ENCODE results near the gene TRIM61.
"Not testable (repeated sequence)": the region's sequence is repeated elsewhere in the genome, so short reads cannot be mapped to it uniquely, and the experiment has no call there.

TRIM61 gene

DNA sequence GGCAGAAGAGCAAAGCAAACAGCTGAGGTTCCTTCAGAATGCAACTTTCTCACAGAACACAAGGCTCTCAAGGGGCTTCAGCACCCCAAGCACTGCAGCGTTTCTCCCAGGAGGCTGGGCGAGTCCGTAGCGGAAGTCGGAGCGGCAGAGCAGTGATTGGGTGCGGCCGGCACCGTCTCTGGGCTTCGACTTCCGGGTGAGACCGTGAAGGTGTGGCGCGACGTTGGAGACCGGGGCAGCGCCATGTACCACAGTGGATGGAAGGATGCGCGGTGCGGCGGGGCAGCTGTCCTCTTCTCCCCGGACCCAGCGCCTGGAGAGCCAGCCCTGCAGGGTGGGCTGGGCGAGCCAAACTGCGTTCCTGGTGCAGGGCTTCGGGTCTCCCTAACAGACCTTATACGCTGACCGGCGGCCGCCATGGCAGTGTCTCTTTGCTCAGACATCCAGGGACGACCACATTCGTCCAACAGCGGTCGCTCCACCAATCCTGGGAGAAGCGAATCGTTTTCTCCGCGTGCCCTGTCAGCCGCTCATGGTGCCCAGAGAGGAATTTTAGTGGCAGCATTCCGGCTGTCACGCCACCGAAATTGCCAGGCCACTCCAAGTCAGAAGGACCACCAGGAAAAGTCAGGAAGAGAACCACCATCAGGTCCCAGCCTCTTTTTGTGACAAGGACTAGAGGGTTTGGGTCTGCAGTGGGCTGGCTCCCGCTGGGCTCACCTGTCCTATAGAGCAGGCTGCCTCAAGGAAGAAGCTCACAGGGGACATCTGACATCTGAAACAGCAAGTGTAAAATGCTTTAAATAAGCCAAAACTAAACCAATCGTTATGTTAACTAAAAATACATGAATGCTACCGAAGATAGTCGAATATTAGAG lies 20.5 kb downstream of the TRIM61 start:
- no peak for DNase-seq

DNA sequence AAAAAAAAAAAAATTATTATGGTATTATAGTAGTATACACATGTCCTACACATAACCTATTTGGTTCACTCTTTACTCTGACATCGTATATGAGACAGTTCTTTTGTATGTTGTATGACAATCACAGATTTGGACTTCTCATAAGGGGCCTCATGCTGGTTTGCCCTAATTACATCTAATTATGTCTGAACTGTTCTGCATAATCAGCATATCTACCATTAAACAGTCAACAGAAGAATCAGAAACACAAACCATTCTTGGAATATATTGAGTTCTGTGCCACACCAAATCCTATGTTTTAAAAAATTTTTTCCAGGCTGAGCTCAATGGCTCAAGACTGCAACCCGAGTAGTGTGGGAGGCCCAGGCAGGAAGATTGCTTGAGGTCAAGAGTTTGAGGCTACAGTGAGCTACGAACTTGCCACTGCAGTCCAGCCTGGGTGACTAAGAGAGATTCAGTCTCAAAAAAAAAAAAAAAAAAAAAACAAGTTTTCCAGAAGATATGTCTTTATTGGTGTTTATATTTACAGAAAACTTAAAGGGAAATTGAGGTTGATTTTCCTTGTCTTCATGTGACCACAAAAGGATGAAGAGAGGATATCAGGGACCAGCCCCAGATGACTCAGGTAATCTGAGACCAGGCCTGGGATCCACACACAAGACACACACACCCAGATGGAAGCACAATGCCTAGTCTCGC lies 22.2 kb downstream of the TRIM61 start:
- DNase-seq: no peak

DNA sequence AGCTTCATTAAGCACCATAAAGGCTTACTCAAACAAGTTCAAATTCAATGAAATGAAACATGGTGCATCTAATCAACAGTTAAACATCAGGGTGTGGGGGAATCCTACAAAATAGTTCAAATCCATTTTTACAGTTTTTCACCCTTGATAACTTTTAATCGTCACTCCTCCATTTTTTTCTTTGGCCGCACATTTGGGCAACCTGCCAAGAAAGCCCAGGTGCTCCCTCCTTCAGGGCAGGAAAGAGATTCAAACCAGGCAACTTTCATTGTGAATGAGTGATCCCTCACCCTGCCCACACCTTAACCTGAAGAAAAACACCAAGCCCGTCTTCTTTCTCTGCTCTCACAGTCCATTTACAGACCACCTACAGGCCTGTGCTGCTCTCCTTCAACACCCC lies 24.9 kb downstream of the TRIM61 start:
- DNase-seq: no peak

DNA sequence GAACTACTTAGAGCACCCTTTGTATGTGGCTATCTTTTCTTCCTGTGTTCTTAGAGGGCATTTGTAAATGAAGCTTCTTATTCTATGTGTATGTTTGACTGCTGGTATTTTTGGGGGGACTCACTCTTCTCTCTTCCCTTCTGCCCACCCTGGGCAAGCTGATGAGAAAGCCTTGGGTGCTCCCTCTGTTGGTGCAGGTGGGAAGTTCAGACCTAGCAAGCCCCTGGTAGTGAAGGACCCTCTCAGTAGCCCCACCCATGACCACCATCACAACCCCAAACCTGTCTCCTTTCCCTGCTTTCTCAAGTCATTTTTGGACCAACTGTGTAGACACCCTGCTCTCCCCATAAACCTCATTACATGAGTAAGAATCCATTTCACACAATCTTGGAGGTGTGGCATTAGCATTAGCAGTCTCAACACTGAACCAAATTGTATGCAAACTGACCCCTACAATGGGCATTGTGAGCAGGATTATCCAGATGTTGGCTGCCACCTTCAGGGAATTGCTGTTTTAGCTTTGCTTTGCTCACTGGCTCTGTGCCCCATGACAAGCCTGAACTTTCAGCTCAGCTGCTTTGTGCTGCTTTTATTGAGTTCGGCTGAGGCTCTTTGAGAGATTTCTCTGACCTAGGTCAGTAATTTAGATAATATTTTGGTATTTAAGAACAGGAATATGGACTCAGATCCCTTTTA lies 27.9 kb downstream of the TRIM61 start:
- no peak for DNase-seq

DNA sequence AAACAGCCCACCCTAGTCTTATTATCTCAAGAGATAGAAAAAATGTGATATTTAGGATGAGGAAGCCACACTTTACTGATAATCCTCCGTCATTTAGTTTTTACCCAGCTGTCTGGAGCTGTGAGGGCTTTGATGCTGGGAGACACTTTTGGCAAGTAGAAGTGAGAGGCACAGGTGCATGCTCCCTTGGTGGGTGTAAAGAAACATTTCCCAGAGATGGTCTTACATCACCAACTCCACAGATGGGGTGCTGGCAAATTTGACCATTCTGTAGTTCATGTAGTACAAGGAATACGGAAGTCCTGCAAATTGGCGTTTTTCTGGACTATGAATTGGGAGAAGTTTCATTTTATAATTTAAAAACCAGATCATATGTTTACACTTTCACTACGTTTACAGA lies 28.5 kb downstream of the TRIM61 start:
- no peak for DNase-seq

DNA sequence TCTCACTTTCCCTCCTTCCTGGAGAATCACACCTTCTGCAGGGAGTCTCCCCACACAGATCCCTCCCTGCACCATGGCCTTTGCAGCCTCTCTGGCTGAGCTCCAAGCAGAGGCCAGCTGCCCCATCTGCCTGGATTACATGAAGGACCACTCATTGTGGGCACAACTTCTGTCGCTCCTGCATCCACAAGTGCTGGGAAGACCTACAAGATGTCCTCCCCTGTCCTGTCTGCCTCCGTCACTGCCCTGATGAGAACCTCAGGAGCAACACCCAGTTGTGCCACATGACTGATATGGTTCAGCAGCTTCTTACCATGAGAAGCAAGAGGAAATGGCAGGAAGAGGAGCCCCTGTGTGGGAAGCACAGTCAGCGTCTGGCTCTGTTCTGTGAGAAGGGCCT lies 29.5 kb downstream of the TRIM61 start:
- not testable (repeated sequence) for DNase-seq

DNA sequence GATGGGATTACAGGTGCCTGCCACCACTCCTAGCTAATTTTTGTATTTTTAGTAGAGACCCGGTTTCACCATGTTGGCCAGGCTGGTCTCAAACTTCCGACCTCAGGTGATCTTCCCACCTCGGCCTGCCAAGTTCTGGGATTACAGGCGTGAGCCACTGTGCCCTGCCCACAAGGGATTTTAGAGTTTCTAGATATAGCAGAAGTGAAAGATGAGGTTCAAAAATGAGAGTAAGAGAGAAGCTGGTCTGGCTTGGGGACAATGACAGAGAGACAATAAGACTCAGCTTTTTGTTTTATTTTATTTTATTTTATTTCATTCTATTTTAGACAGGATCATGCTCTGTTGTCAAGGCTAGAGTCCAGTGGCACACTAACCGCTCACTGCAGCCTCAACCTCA lies 30.6 kb downstream of the TRIM61 start:
- no peak for DNase-seq

DNA sequence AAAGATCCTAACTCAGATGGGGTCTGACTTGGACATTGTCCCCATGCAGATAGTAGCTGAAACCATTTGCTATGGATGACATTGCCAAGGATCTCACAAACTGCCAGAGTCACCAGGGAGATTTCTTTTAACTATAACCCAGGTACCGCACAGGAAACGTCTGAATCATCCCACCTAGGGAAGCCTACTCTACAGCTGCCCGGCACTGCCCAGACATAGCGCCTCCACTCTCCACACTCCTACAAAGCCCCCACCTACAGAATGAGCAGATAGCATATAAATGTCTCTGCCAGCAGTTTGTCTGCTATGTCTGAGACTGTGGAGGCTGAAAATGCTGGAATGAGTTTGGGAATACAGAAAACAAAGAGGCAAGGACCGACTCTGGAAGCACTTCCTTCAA lies 32.3 kb downstream of the TRIM61 start:
- DNase-seq: no peak

DNA sequence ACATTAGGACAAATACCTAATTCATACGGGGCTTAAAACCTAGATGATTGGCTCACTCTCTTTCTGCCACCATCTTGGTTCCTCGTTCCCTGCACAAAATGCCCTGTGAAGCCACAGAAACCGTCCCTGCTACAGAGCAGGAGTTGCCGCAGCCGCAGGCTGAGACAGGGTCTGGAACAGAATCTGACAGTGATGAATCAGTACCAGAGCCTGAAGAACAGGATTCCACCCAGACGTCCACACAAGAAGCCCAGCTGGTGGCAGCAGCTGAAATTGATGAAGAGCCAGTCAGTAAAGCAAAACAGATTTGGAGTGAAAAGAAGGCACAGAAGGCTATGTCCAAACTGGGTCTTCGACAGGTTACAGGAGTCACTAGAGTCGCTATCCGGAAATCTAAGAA lies 34.3 kb downstream of the TRIM61 start:
- no peak for DNase-seq

DNA sequence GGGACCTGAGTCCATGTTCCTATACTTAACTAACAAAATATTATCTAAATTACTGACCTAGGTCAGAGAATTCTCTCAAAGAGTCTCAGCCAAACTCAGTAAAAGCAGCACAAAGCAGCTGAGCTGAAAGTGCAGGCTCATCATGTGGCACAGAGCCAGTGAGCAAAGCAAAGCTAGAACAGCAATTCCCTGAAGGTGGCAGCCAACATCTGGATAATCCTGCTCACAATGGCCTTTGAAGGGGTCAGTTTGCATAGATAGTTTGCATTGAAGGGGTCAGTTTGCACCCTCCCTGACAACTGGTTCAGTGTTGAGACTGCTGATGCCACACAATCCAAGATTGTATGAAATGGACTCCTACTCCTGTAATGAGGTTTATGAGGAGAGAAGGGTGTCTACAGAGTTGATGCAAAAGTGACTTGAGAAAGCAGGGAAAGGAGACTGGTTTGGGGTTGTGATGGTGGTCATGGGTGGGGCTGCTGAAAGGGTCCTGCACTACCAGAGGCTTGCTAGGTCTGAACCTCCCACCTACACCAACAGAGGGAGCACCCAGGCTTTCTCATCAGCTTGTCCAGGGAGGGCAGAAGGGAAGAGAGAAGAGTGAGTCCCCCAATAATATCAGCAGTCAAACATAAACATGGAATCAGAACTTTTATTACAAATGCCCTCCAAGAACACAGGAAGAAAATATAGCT lies 39.7 kb downstream of the TRIM61 start:
- no peak for DNase-seq

DNA sequence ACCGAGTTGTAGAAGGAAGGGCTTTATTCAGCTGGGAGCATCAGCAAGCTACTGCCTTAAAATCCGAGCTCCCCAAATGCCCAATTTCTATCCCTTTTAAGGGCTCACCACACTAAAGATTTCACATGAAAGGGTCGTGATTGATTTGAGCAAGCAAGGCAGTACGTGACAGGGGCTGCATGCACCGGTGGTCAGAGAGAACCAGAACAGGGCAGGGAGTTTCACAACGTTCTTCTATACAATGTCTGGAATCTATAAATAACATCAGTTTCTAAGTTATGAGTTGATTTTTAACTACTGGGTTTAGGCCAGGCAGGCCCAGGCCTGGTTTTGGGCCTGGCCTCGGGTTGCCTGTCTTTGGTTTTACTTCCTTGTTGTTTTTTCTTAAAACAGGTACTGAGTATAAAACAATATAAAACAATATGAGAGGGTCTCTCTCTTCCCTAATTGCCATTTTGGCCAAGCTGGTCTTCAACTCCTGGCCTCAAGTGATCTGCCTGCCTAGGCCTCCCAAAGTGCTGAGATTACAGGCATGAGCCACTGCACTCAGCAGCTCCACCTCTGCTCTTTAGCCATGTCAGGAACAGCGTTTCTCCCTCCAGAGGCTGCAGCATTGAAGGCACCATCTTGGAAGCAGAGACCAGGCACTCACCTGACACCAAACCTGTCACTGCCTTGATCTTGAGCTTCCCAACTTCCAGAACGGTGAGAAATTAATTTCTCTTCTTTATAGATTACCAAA lies 41.4 kb downstream of the TRIM61 start:
- not testable (repeated sequence) for DNase-seq

DNA sequence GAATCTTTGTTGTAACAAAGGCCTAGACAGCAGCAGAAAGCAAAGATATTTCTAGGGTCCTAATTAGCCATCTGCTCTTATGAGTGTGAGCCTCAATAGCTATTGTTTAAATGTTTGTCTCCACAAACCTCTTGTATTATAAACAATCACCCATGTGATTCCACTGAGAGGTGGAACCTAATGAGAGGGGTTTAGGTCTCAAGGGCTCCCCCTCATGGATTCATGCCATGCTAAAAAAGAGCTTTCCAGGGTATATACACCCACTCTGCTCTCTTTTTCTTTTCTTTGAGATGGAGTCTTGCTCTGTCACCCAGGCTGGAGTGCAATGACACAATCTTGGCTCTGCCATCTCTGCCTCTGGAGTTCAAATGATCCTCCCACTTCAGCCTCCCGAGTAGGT lies 42.1 kb downstream of the TRIM61 start:
- no peak for DNase-seq

DNA sequence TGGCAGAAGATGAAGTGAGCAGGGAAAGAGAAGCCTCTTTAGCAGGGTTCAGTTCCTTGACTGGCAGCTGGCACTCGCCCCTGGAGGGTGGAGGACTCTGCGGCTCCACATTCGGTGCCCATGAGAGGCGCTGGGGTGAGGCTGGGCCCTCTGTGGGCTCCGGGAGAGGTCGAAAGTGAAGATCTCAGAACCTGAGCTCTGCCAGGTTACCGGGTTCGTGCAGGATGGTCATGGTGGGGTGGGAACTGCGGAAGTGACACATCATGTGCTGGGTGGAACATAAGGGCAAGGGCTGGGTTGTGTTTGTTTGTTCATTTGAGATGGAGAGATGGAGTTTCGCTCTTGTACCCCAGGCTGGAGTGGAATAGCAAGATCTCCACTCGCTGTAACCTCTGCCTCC lies 44.2 kb downstream of the TRIM61 start:
- no peak for DNase-seq

DNA sequence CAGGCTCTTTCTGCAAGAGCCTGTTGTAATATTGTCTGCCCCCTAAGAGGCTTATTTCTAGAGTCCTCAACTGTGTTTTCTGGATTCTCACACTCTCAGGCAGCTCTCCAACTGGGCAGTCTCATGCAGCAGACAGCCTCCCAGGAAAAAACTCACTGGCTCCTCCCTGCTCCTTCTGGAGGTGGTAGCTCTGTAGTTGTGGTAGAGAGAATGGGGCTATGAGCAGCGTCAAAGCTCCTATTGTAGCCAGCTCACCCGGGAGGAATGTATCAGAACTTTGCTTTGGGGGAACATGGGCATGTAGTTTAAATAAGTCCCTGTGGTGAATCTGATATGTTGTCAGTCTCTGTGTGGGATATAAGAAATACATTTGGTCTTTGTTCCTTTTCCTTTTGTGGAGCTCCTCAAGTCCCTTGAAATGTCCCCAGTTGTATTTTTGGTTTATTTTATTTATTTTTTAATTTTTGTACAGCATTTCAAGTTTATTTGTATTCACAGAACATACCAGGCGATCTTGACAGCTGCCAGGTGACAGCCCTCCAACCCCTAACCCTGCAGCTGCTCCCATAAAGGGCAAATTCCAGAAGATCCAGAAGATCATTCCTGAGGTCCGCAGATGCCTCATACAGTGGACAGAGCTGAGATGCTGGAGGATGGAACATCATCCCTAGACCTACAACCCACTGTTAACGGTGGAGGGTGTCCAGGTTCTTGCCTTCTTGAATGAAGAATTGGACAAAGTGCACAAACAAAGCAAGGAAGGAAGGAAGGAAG lies 45.7 kb downstream of the TRIM61 start:
- DNase-seq: no peak

DNA sequence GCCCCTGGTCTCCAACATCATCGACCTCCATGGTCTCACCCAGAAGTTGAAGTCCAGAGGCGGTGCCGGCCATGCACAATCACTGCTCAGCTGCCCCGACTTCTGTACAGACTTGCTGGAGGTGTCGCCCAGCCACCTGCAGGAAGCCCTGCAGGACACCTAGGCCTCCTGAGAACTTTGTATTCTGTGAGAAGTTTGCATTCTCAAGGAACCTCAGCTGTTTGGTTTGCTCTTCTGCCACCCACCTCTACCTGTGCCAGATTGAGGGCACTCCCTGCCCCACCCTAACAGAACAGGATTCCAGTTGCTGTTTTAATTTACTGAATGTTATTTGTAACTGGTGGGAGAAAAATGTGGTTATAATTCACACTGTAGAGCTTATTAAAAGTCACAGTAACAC lies 46.8 kb downstream of the TRIM61 start:
- DNase-seq: no peak

DNA sequence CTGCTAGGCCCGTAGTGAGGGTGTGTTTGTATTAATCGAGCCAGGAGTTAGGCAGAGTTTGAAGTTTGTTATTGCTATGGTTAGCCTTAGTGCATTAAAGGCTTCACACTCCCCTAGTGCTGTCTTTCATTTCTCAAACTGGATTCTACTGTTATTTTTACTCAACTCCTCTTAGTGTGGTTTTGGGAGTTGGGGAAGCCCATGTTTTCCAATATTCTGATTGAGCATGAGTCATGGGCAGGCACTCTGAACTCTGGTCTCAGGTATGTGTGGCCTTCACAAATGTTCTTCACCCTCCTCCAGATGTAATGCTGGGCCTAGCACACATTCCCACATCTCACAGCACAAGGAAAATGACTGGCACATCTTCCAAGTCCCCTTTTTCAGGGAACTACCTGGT lies 50.4 kb downstream of the TRIM61 start:
- DNase-seq: not testable (repeated sequence)

DNA sequence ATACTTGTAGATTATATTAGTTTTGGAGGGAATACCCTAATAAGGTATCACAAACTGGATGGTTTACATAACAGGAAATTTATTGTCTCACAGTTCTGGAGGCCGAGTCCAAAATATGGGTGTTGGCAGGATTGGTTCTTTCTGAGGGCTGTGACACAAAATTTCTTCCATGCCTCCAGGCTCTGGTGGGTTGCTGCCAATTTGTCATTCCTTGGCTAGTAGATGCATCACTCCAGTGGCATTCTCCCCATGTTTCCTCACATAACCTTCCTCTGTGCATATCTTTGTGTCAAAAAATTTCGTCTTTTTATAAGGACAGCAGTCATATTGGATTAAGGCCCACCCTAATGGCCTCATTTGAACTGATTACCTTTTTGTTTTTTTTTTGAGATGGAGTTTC lies 51.2 kb downstream of the TRIM61 start:
- DNase-seq: no peak

DNA sequence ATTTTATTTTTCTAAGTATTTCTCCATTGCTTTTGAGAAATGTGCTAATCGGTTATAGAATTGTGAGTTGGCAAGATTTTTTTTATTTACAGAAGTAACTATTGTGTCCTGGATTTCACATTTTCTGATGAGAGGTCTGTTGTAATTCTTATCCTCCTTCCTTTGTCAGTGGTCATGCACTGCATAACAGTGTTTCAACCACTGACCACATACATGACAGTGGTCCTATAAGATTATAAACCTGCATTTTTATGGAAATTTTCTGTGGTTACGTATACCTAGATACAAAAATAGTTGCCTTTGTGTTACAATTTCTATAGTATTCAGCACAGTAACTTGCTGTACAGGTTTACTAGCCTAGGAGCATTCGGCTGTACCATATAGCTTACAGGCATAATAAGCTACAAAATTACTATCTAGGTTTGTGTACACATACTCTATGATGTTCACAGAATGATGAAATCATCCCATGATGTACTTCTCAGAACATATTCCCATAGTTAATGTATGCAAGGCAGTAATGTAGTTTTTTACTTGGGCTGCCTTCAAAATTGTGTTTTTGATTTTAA lies 52.7 kb downstream of the TRIM61 start:
- no peak for DNase-seq

DNA sequence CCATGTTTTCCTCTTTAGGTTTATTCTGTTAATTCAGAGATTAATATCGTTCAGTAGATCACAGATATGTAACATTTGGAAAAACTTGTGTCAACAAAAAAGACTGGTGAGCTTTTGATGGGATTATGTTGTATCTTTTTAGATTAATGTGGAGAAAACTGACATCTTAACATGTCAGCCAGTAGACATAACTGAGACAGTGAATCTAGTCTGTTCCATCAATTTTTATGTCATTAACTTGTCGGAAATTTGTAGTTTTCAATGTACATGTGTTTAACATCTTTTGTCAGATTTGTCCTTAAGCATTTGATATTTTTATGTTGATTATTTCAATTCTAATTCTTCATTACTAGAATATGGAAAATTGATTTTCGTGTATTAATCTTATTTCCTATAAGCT lies 58.5 kb downstream of the TRIM61 start:
- no peak for DNase-seq

All from NCI-H187 treated with DMSO at 0.1 percent for 48 hours (cell line).